HG03066 (cell line): ENCODE results near the gene ABCB9.

Experiments used
- ATAC-seq: cut with Tn5 transposase; IDR thresholded peaks from one replicate; pipeline ENCODE4 v1.9.1; 2021; ENCODE audit warnings: low read depth; ENCODE audit not compliant: unreplicated experiment

ABCB9 gene

GRCh38 chr12:122966743-122967550 is 684 bp upstream of the ABCB9 start:
- ATAC-seq: no peak

- no peak for ATAC-seq
Measured at GRCh38 chr12:122965321-122965751, 927 bp downstream of the ABCB9 start.

- no peak for ATAC-seq
Measured at GRCh38 chr12:122964439-122965257, 1.6 kb downstream of the ABCB9 start.

- no peak for ATAC-seq
Measured at GRCh38 chr12:122963941-122964265, 2.4 kb downstream of the ABCB9 start.

GRCh38 chr12:122961531-122962329 is 4.5 kb downstream of the ABCB9 start:
- ATAC-seq: no peak

GRCh38 chr12:122960193-122960569 is 6.1 kb downstream of the ABCB9 start:
- ATAC-seq: no peak

- no peak for ATAC-seq
Measured at GRCh38 chr12:122959566-122960192, 6.6 kb downstream of the ABCB9 start.

- no peak for ATAC-seq
Measured at GRCh38 chr12:122958198-122958888, 7.9 kb downstream of the ABCB9 start.

GRCh38 chr12:122956035-122956434 is 10.2 kb downstream of the ABCB9 start:
- no peak for ATAC-seq

- no peak for ATAC-seq
Measured at GRCh38 chr12:122955156-122955555, 11.1 kb downstream of the ABCB9 start.

- no peak for ATAC-seq
Measured at GRCh38 chr12:122951979-122952892, 14.0 kb downstream of the ABCB9 start.

- no peak for ATAC-seq
Measured at GRCh38 chr12:122951406-122951805, 14.9 kb downstream of the ABCB9 start.

GRCh38 chr12:122949816-122950675 is 16.2 kb downstream of the ABCB9 start:
- no peak for ATAC-seq

- no peak for ATAC-seq
Measured at GRCh38 chr12:122949405-122949804, 16.9 kb downstream of the ABCB9 start.

- ATAC-seq: no peak
Measured at GRCh38 chr12:122948605-122949004, 17.7 kb downstream of the ABCB9 start.

- no peak for ATAC-seq
Measured at GRCh38 chr12:122947352-122947792, 18.9 kb downstream of the ABCB9 start.

- no peak for ATAC-seq
Measured at GRCh38 chr12:122946690-122947341, 19.4 kb downstream of the ABCB9 start.
